DMS53 (cell line): ENCODE measurements around the gene GP1BA.

ENCODE experiments used
- DNase-seq: peaks from one replicate; lab custom pipeline; 2025; lab: John Stamatoyannopoulos, UW

The GP1BA gene

GRCh38 chr17:4931963-4932362 lies at the start of gene GP1BA:
TSS of gene GP1BA (plus strand) at chr17:4932277. CDS start at chr17:4932605, 328 bp downstream.
- no peak for DNase-seq

- no peak for DNase-seq
Measured at GRCh38 chr17:4884489-4884888, 47.6 kb upstream of the GP1BA start.

- no peak for DNase-seq
Measured at GRCh38 chr17:4886830-4887229, 45.2 kb upstream of the GP1BA start.

GRCh38 chr17:4887581-4887980 lies 44.5 kb upstream of the GP1BA start:
- no peak for DNase-seq

GRCh38 chr17:4891411-4892410 lies 40.4 kb upstream of the GP1BA start:
- no peak for DNase-seq

- DNase-seq: no peak
Measured at GRCh38 chr17:4892499-4893221, 39.4 kb upstream of the GP1BA start.

GRCh38 chr17:4893272-4893671 lies 38.8 kb upstream of the GP1BA start:
- no peak for DNase-seq

GRCh38 chr17:4893721-4894560 lies 38.1 kb upstream of the GP1BA start:
- no peak for DNase-seq

- no peak for DNase-seq
Measured at GRCh38 chr17:4895121-4895520, 37.0 kb upstream of the GP1BA start.

GRCh38 chr17:4895657-4896331 lies 36.3 kb upstream of the GP1BA start:
- no peak for DNase-seq

- DNase-seq: no peak
Measured at GRCh38 chr17:4896332-4897197, 35.5 kb upstream of the GP1BA start.

GRCh38 chr17:4897198-4897687 lies 34.8 kb upstream of the GP1BA start:
- DNase-seq: no peak

GRCh38 chr17:4897785-4898184 lies 34.3 kb upstream of the GP1BA start:
- no peak for DNase-seq

- no peak for DNase-seq
Measured at GRCh38 chr17:4898351-4898750, 33.7 kb upstream of the GP1BA start.

- DNase-seq: no peak
Measured at GRCh38 chr17:4898927-4899326, 33.1 kb upstream of the GP1BA start.

GRCh38 chr17:4899341-4900230 lies 32.5 kb upstream of the GP1BA start, which contains the start of gene C17orf107:
TSS of gene C17orf107 (plus strand) at chr17:4899536. CDS start at chr17:4899763, 227 bp downstream.
- peak; percentile 77 for DNase-seq

GRCh38 chr17:4900231-4901107 lies 31.6 kb upstream of the GP1BA start:
- DNase-seq: peak; percentile 81

GRCh38 chr17:4901108-4901647 lies 30.9 kb upstream of the GP1BA start:
- no peak for DNase-seq
